Spinal cord (tissue), 10 donors: ENCODE data around the gene GRHL1. TPM values are rescaled to one million over a fixed set of nuclear protein-coding genes. Genes with fewer than 3 reads are reported as not detected.
"Not testable (repeated sequence)": the region's sequence is repeated elsewhere in the genome, so short reads cannot be mapped to it uniquely, and the experiment has no call there.

Source experiments
- DNase-seq, 6 donors: peaks; one replicate each; pipeline versions ENCODE4 v3.0.0 to v3.0.0-alpha.2; 2013 to 2015; ENCODE audit warnings: low spot score in 6 of 6, low read depth in 4 of 6
- H3K27ac ChIP-seq: one replicate; pipeline ENCODE4 v1.5.1; 2013; ENCODE audit warnings: low read depth, low read length, control low read depth
- H3K27me3 ChIP-seq: one replicate; pipeline ENCODE4 v1.6.1; 2013; ENCODE audit warnings: low read length; ENCODE audit not compliant: control insufficient read depth, insufficient read depth
- H3K36me3 ChIP-seq: one replicate; pipeline ENCODE4 v1.6.1; 2013; ENCODE audit warnings: low read length; ENCODE audit not compliant: control insufficient read depth, insufficient read depth
- H3K4me1 ChIP-seq: one replicate; pipeline ENCODE4 v1.6.1; 2013; ENCODE audit warnings: low read length; ENCODE audit not compliant: control insufficient read depth, insufficient read depth
- H3K4me3 ChIP-seq: one replicate; pipeline ENCODE4 v1.5.1; 2013; ENCODE audit warnings: low read depth, low read length, control low read depth
- H3K9me3 ChIP-seq: one replicate; pipeline ENCODE4 v1.6.1; 2013; ENCODE audit warnings: low read length; ENCODE audit not compliant: control insufficient read depth, insufficient read depth
- WGBS: methylation state at CpG from one replicate; pipeline ENCODE4 v1.1.5; 2013; ENCODE audit warnings: missing lambda C conversion rate; ENCODE audit not compliant: insufficient coverage; 5-methylcytosine and 5-hydroxymethylcytosine counted together
- polyA plus RNA-seq, 2 donors: library from polyadenylated mRNA; unstranded; fragments of 120-200 nt; gene quantifications; one replicate each; pipeline ENCODE4 v1.2.1, GENCODE V29; 2013; ENCODE audit not compliant: insufficient read length in 2 of 2
- total RNA-seq, 2 donors: library from RNA; depleted of rRNA in 1 of 2; stranded (reverse); fragments of 120-200 nt in 1 of 2; fragments of >200 nt in 1 of 2; gene quantifications; one replicate each; pipeline versions ENCODE4 v1.2.3 to v1.2.4, GENCODE V29; 2013 to 2014
- donor health status: healthy.

Gene GRHL1
- total and polyA plus RNA-seq, 4 donors, result 10.1 to 25.8 (median 12.4) TPM

DNA sequence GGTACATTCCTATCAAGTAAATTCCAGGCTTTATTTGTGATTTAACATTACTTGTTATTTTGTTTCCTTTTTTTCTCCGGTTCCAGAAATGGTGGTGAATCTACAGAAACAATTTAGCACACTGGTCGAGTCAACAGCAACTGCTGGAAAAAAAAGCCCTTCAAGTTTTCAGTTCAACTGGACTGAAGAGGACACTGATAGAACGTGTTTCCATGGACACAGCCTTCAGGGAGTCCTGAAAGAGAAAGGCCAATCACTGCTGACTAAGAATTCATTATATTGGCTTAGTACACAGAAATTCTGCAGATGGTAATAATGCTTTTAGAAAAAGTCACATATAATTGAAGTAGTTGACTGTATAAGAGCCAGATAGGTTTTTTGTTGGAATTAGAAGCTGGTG is 32.0 kb upstream of the GRHL1 start:
- H3K36me3 ChIP-seq, result peaks cover 9% of the 10 kb centered on the region
- 54% methylated on average over 2 of the region's 3 CpGs for WGBS
- H3K27me3 ChIP-seq, result no peaks in the 10 kb centered on the region
- H3K9me3 ChIP-seq, result no peaks in the 10 kb centered on the region
- H3K4me3 ChIP-seq, result no peak overlapping the region
- no peak overlapping the region for H3K27ac ChIP-seq
- peak in 3 of 6 donors; percentile 14 to 73 (median 58) for DNase-seq
- H3K4me1 ChIP-seq, result no peaks in the 10 kb centered on the region

DNA sequence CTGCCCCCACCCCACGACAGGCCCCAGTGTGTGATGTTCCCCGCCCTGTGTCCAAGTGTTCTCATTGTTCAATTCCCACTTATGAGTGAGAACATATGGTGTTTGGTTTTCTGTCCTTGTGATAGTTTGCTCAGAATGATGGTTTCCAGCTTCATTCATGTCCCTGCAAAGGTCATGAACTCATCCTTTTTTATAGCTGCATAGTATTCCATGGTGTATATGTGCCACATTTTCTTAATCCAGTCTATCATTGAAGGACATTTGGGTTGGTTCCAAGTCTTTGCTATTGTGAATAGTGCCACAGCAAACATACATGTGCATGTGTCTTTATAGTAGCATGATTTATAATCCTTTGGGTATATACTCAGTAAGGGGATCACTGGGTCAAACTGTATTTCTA is 24.5 kb upstream of the GRHL1 start:
- DNase-seq, H3K4me1 ChIP-seq, H3K27ac ChIP-seq, H3K9me3 ChIP-seq, H3K4me3 ChIP-seq, H3K27me3 ChIP-seq, H3K36me3 ChIP-seq: not testable (repeated sequence)
- WGBS, result no CpG with 5 or more reads among the region's 2 CpGs

- H3K4me3 ChIP-seq, result no peak overlapping the region
- 82% methylated on average over 2 of the region's 4 CpGs for WGBS
- no peak overlapping the region for H3K27ac ChIP-seq
- peaks cover 16% of the 10 kb centered on the region for H3K36me3 ChIP-seq
- no peaks in the 10 kb centered on the region for H3K9me3 ChIP-seq
- no peak for DNase-seq
- H3K27me3 ChIP-seq, result peaks cover 3% of the 10 kb centered on the region
- H3K4me1 ChIP-seq, result peaks cover 10% of the 10 kb centered on the region
Observed at GRCh38 chr2:9937258-9937657, 14.2 kb upstream of the GRHL1 start.

GRCh38 chr2:9937968-9938367 is 13.5 kb upstream of the GRHL1 start:
- Histone ChIP-seq H3K4me3 (no peak overlapping the region), H3K36me3 (peaks cover 12% of the 10 kb centered on the region), H3K27ac (no peak overlapping the region), H3K4me1 (peaks cover 10% of the 10 kb centered on the region), H3K27me3 (peaks cover 3% of the 10 kb centered on the region), H3K9me3 (no peaks in the 10 kb centered on the region)
- WGBS, result 75% methylated on average over 7 of the region's 9 CpGs
- no peak for DNase-seq

DNA sequence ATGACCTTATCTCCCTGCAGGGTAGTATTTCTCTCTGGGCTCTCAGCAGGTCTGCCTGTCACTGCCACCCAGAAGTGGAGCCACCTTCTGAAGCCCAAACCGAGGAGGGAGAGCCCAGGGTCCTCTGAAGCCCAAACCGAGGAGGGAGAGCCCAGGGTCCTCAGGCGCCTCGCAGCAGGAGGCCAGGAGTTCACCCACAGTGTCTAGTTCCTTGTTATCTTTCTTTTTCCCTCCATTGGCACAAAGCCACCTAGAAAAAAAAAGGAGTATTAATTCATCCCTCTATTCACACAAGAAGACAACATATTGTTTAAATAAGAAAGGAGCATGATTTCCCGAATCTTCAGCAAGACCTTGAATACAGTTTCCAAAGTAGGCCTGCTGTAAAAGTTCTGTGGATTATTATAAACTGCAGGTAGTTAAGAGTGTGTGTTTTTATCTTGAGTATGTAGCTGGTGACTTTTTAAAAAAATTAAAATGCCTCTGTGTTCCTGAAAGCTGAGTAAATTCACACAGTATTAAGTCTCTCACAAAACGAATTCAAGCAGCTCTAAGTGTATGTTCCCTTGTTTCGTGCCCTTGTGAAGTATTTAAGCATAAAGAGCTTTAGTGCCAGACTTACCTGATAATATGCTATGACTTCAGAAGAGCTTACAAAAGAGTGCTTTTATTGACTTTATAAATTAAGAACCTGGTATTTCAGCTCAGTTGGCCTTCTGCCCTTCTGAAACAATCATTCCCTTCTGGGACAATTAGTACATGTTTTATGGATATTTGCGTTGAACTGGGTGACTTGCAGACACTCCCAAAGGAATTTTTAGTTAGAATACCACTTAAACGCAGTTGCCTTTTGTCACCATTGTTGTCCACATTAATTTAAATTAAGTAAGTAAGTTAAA is 11.7 kb upstream of the GRHL1 start:
- peaks cover 3% of the 10 kb centered on the region for H3K27me3 ChIP-seq
- peaks cover 10% of the 10 kb centered on the region for H3K4me1 ChIP-seq
- H3K27ac ChIP-seq, result no peak overlapping the region
- 7% methylated on average over 2 of the region's 9 CpGs for WGBS
- no peaks in the 10 kb centered on the region for H3K9me3 ChIP-seq
- DNase-seq, result no peak
- peaks cover 9% of the 10 kb centered on the region for H3K36me3 ChIP-seq
- no peak overlapping the region for H3K4me3 ChIP-seq

GRCh38 chr2:9941196-9941995 is 10.1 kb upstream of the GRHL1 start:
- 68% methylated on average over 11 of the region's 13 CpGs for WGBS
- no peak for DNase-seq
- peaks cover 6% of the 10 kb centered on the region for H3K36me3 ChIP-seq

GRCh38 chr2:9941996-9942390 is 9.5 kb upstream of the GRHL1 start:
- no peak overlapping the region for H3K27ac ChIP-seq
- no peak for DNase-seq
- peaks cover 6% of the 10 kb centered on the region for H3K36me3 ChIP-seq
- H3K27me3 ChIP-seq, result peaks cover 3% of the 10 kb centered on the region
- no peak overlapping the region for H3K4me3 ChIP-seq
- H3K4me1 ChIP-seq, result peaks cover 10% of the 10 kb centered on the region
- WGBS, result 80% methylated on average over 5 of the region's 6 CpGs
- no peaks in the 10 kb centered on the region for H3K9me3 ChIP-seq

More at GRCh38 chr2:9941196-9941995, 10.1 kb upstream of the GRHL1 start:
- peaks cover 3% of the 10 kb centered on the region for H3K27me3 ChIP-seq
- H3K4me1 ChIP-seq, result peaks cover 10% of the 10 kb centered on the region
- H3K9me3 ChIP-seq, result no peaks in the 10 kb centered on the region
- no peak overlapping the region for H3K4me3 ChIP-seq
- H3K27ac ChIP-seq, result no peak overlapping the region

GRCh38 chr2:9944330-9944758 is 7.1 kb upstream of the GRHL1 start:
- no peaks in the 10 kb centered on the region for H3K9me3 ChIP-seq
- H3K27me3 ChIP-seq, result peaks cover 3% of the 10 kb centered on the region
- no peak for DNase-seq
- H3K27ac ChIP-seq, result no peak overlapping the region
- peaks cover 10% of the 10 kb centered on the region for H3K4me1 ChIP-seq
- WGBS, result 90% methylated on average over 3 of the region's 3 CpGs
- H3K4me3 ChIP-seq, result no peak overlapping the region
- H3K36me3 ChIP-seq, result no peaks in the 10 kb centered on the region

GRCh38 chr2:9945596-9945995 is 5.9 kb upstream of the GRHL1 start:
- Histone ChIP-seq H3K27me3 (peaks cover 3% of the 10 kb centered on the region), H3K4me3 (no peak overlapping the region), H3K9me3 (no peaks in the 10 kb centered on the region), H3K4me1 (peaks cover 9% of the 10 kb centered on the region), H3K36me3 (no peaks in the 10 kb centered on the region), H3K27ac (no peak overlapping the region)
- no peak for DNase-seq
- WGBS, result 83% methylated on average over 6 of the region's 7 CpGs
